Kidney tubule cell (primary cell): Measurements from ENCODE around the gene RDM1.

Experiments
- DNase-seq: peaks from one replicate; pipeline ENCODE4 v3.0.0-alpha.2; 2018; ENCODE audit warnings: low spot score

RDM1 gene

DNA sequence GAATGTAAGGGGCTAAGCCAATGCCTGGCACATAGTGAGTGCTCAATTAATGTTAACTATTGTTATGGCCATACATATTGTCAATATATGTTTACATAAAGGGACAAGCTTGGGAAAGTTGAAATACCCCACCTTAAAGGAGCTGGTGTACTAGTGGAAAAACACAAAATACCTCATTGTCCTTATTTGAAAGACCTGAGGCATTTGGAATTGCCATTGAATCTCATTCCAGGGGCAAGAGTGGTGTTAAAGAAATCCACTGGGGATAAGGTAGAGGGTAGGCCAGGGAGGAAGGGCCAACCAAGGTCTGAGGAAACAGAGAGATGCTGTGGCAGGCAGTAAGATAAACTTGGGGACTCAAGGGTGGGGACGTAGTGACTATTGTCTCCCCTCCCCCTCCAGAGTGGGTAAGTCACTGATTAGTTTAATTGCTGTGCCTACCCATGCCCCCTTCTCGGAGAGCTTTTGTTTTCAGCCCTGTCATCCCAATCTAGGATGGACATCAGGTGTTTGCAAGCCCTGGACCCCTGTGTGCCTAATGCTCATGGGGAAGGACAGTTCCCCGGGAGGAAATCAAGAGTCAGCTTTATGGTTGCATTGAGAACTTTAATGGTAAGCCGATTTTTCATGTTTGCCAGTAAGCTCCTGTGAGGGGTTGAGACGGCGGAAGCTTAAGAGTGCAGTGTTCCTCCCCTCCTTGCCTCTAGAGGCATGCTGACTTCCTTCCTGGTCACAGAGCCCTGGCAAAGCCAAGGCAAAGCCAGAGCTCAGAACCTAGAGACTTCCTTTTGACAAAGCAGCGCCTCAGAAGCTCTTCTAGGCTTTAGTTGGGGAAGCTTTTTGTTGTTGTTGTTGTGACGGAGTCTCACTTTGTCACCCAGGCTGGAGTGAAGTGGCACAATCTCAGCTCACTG lies 59.4 kb downstream of the RDM1 start:
- DNase-seq: no peak

DNA sequence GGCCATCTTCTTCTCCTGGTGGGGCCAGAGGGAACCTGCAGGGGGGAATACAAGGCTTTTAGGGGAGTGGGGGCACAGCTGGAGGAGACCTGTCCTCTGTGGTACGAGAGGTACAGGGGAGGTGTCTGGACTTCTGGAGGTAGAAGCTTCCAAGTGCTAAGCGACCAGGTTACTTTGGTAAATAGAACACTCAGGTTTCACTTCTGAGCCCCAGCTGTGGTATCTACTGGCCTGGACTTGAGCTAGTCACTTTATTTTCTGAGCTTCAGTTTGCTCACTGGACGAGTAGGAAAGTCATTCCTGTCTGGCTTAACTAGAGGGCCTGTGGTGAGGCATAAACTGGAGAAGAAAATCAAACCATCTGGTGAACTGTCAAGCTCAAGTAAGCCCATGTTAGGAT lies 61.8 kb downstream of the RDM1 start, which contains the start of gene HEATR9:
Gene HEATR9 (minus strand): TSS at position 155 of the 400 bp plus-strand sequence. CDS start 149 bp downstream, at position 6.
- DNase-seq: no peak
